Measurements from ENCODE around the gene FAM114A1. TPM values are rescaled to one million over a fixed set of nuclear protein-coding genes. Genes with fewer than 3 reads are reported as not detected.

Gene FAM114A1
- polyA plus RNA-seq, 3 donors, result 3.2 to 12.0 (median 4.1) TPM

- DNase-seq, result no peak
- no peaks in the 10 kb centered on the region for H3K36me3 ChIP-seq (replicated peaks in 1 of 2; ENCODE audit: control insufficient read depth in 1 of 2, insufficient read depth in 2 of 2, low read length in 2 of 2)
- peaks cover 0 to 12% (median 3%) of the 10 kb centered on the region in 7 donors for H3K9me3 Mint-ChIP-seq
- peaks cover 35 to 55% of the 10 kb centered on the region in 2 donors for H3K4me1 ChIP-seq (ENCODE audit: control insufficient read depth in 1 of 2, insufficient read depth in 2 of 2, low read length in 2 of 2)
- no peaks in the 10 kb centered on the region for H3K27me3 ChIP-seq (ENCODE audit: control insufficient read depth in 2 of 2, insufficient read depth in 2 of 2, low read length in 2 of 2)
- peak overlapping the region; percentile 49 to 93 (median 83) for H3K4me3 ChIP-seq (replicated peaks in 1 of 3; ENCODE audit: low read depth in 2 of 3, low read length in 3 of 3)
- no CpG with 5 or more reads among the region's 5 CpGs for WGBS (ENCODE audit: insufficient coverage)
- H3K9ac ChIP-seq (ENCODE audit: insufficient read depth, low read length, poor library complexity, severe bottlenecking), result peak overlapping the region; percentile 77
- H3K79me2 ChIP-seq (ENCODE audit: insufficient read depth, low read length), result peaks cover 40% of the 10 kb centered on the region
- peak overlapping the region; percentile 57 for H2AFZ ChIP-seq (ENCODE audit: insufficient read depth, low read depth, low read length, poor library complexity, severe bottlenecking)
- H3K9me3 ChIP-seq (replicated peaks in 1 of 2; ENCODE audit: control insufficient read depth in 1 of 2, insufficient read depth in 1 of 2, low read length in 2 of 2), result no peaks in the 10 kb centered on the region
- H3K4me3 Mint-ChIP-seq, result peak overlapping the region; percentile 72 to 91
- peak overlapping the region; percentile 82 for H3K4me2 ChIP-seq (replicated peaks; ENCODE audit: extremely low read depth, low read length, poor library complexity, severe bottlenecking)
- no peaks in the 10 kb centered on the region for H4K20me1 ChIP-seq (ENCODE audit: insufficient read depth, low read length)
- peak overlapping the region; percentile 67 to 99 for H3K27ac ChIP-seq (ENCODE audit: low read depth in 1 of 2, low read length in 2 of 2)
- H3K36me3 Mint-ChIP-seq, result peaks cover 5 to 8% of the 10 kb centered on the region in 2 donors
- peak overlapping the region; percentile 97 to 100 (median 100) for H3K27ac Mint-ChIP-seq
- peaks cover 44% of the 10 kb centered on the region for H3K4me1 Mint-ChIP-seq
- H3K27me3 Mint-ChIP-seq (ENCODE audit: low read depth in 3 of 3), result peaks cover 0 to 3% (median 0%) of the 10 kb centered on the region in 3 donors
- TF ChIP-seq, protein P1, sequence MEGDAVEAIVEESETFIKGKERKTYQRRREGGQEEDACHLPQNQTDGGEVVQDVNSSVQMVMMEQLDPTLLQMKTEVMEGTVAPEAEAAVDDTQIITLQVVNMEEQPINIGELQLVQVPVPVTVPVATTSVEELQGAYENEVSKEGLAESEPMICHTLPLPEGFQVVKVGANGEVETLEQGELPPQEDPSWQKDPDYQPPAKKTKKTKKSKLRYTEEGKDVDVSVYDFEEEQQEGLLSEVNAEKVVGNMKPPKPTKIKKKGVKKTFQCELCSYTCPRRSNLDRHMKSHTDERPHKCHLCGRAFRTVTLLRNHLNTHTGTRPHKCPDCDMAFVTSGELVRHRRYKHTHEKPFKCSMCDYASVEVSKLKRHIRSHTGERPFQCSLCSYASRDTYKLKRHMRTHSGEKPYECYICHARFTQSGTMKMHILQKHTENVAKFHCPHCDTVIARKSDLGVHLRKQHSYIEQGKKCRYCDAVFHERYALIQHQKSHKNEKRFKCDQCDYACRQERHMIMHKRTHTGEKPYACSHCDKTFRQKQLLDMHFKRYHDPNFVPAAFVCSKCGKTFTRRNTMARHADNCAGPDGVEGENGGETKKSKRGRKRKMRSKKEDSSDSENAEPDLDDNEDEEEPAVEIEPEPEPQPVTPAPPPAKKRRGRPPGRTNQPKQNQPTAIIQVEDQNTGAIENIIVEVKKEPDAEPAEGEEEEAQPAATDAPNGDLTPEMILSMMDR (IDR thresholded peaks at IDR 0.05), result no peak
- intact Hi-C loops (cut with micrococcal nuclease), result loop anchor here (5.0 to 10.0 kb wide), 5 partner anchors 53 to 778 kb away; partner anchors contain the start of genes TLR1 (in 1 of the 2), TLR10 (in 1 of the 2) and TMEM156 (in 1 of the 2)
Observed at GRCh38 chr4:38855466-38855865, 12.1 kb upstream of the FAM114A1 start.

GRCh38 chr4:38856046-38856445 lies 11.6 kb upstream of the FAM114A1 start:
- Histone ChIP-seq H3K27me3 (ENCODE audit: control insufficient read depth in 2 of 2, insufficient read depth in 2 of 2, low read length in 2 of 2) (no peaks in the 10 kb centered on the region), H4K20me1 (ENCODE audit: insufficient read depth, low read length) (no peaks in the 10 kb centered on the region), H3K4me1 (ENCODE audit: control insufficient read depth in 1 of 2, insufficient read depth in 2 of 2, low read length in 2 of 2) (peaks cover 39 to 60% of the 10 kb centered on the region in 2 donors), H3K9me3 (replicated peaks in 1 of 2; ENCODE audit: control insufficient read depth in 1 of 2, insufficient read depth in 1 of 2, low read length in 2 of 2) (no peaks in the 10 kb centered on the region), H3K79me2 (ENCODE audit: insufficient read depth, low read length) (peaks cover 36% of the 10 kb centered on the region), H3K9ac (ENCODE audit: insufficient read depth, low read length, poor library complexity, severe bottlenecking) (peak overlapping the region; percentile 77), H3K4me2 (replicated peaks; ENCODE audit: extremely low read depth, low read length, poor library complexity, severe bottlenecking) (peak overlapping the region; percentile 82), H2AFZ (ENCODE audit: insufficient read depth, low read depth, low read length, poor library complexity, severe bottlenecking) (peak overlapping the region; percentile 57), H3K36me3 (replicated peaks in 1 of 2; ENCODE audit: control insufficient read depth in 1 of 2, insufficient read depth in 2 of 2, low read length in 2 of 2) (no peaks in the 10 kb centered on the region), H3K4me3 (replicated peaks in 1 of 3; ENCODE audit: low read depth in 2 of 3, low read length in 3 of 3) (peak overlapping the region; percentile 49 to 93 (median 83)), H3K27ac (ENCODE audit: low read depth in 1 of 2, low read length in 2 of 2) (peak overlapping the region; percentile 67 to 99)
- 0% methylated on average over 1 of the region's 4 CpGs for WGBS (ENCODE audit: insufficient coverage)
- H3K9me3 Mint-ChIP-seq, result peaks cover 0 to 11% (median 3%) of the 10 kb centered on the region in 7 donors
- TF ChIP-seq, protein P1 (IDR thresholded peaks at IDR 0.05), result no peak
- intact Hi-C loops (cut with micrococcal nuclease), result loop anchor here (2.0 to 10.0 kb wide), 6 partner anchors 39 to 779 kb away; partner anchors contain the start of genes TLR1 (in 1 of the 2), TLR10 (in 1 of the 2) and TMEM156 (in 1 of the 2)
- H3K4me3 Mint-ChIP-seq, result peak overlapping the region; percentile 72 to 91
- peak; percentile 44 to 71 (median 52) for DNase-seq
- H3K27me3 Mint-ChIP-seq (ENCODE audit: low read depth in 3 of 3), result peaks cover 0 to 3% (median 0%) of the 10 kb centered on the region in 3 donors
- peaks cover 48% of the 10 kb centered on the region for H3K4me1 Mint-ChIP-seq
- H3K27ac Mint-ChIP-seq, result peak overlapping the region; percentile 97 to 100 (median 100)
- peaks cover 3 to 7% of the 10 kb centered on the region in 2 donors for H3K36me3 Mint-ChIP-seq
